Left ventricle myocardium inferior (tissue), 1 donor: ENCODE measurements around the gene C6orf163. TPM values are rescaled to one million over a fixed set of nuclear protein-coding genes. Genes with fewer than 3 reads are reported as not detected.

Experiments used
- DNase-seq: peaks from one replicate; pipeline ENCODE4 v3.0.0-alpha.2; 2020
- H3K27ac ChIP-seq: fragments of 200-600 bp; replicated peaks from 2 replicates; pipeline ENCODE4 v1.8.0; 2021
- H3K27me3 ChIP-seq: fragments of 200-600 bp; 2 replicates; pipeline ENCODE4 v1.8.0; 2021; ENCODE audit warnings: low read depth
- H3K36me3 ChIP-seq: fragments of 200-600 bp; 2 replicates; pipeline ENCODE4 v1.8.0; 2021
- H3K4me1 ChIP-seq: fragments of 200-600 bp; 2 replicates; pipeline ENCODE4 v1.8.0; 2021
- H3K4me3 ChIP-seq: fragments of 200-600 bp; 2 replicates; pipeline ENCODE4 v1.8.0; 2021; ENCODE audit warnings: mild to moderate bottlenecking, moderate library complexity
- H3K9me3 ChIP-seq: fragments of 200-600 bp; replicated peaks from 2 replicates; pipeline ENCODE4 v1.8.0; 2021
- intact Hi-C: fragments of 100-400 bp; cut with micrococcal nuclease; formaldehyde crosslinking; loops from one replicate; pipeline ENCODE4 v1.11.0; 2022
- total RNA-seq: library from RNA; stranded (reverse); fragmentation: NEBNext Ultra II Directional; extraction: Animal tissue kit (Norgen Biotek cat#: 25700); gene quantifications from one replicate; pipeline ENCODE4 v1.2.1, GENCODE V29; 2021
- TF ChIP-seq, protein P1 (sequence below): fragments of 200-600 bp; IDR thresholded peaks from 2 replicates; pipeline ENCODE4 v1.8.0; 2021; ENCODE audit warnings: antibody characterized with exemption, mild to moderate bottlenecking, borderline replicate concordance
- donor health status: DM: no; HTN: yes; CAD: no; lungs with severe emphysema.

C6orf163 gene
- total RNA-seq, 1 donor from 2014 or later = 1.6 TPM

- Histone ChIP-seq H3K27ac (peak overlapping the region; percentile 58), H3K36me3 (no peaks in the 10 kb centered on the region), H3K27me3 (no peaks in the 10 kb centered on the region), H3K4me1 (peaks cover 64% of the 10 kb centered on the region), H3K9me3 (no peaks in the 10 kb centered on the region), H3K4me3 (peak overlapping the region; percentile 3)
- DNase-seq = no peak
- intact Hi-C loops = no loop called here
- TF ChIP-seq, protein P1, sequence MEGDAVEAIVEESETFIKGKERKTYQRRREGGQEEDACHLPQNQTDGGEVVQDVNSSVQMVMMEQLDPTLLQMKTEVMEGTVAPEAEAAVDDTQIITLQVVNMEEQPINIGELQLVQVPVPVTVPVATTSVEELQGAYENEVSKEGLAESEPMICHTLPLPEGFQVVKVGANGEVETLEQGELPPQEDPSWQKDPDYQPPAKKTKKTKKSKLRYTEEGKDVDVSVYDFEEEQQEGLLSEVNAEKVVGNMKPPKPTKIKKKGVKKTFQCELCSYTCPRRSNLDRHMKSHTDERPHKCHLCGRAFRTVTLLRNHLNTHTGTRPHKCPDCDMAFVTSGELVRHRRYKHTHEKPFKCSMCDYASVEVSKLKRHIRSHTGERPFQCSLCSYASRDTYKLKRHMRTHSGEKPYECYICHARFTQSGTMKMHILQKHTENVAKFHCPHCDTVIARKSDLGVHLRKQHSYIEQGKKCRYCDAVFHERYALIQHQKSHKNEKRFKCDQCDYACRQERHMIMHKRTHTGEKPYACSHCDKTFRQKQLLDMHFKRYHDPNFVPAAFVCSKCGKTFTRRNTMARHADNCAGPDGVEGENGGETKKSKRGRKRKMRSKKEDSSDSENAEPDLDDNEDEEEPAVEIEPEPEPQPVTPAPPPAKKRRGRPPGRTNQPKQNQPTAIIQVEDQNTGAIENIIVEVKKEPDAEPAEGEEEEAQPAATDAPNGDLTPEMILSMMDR = no peak
Observed at GRCh38 chr6:87333591-87334181, 10.9 kb upstream of the C6orf163 start.

DNA sequence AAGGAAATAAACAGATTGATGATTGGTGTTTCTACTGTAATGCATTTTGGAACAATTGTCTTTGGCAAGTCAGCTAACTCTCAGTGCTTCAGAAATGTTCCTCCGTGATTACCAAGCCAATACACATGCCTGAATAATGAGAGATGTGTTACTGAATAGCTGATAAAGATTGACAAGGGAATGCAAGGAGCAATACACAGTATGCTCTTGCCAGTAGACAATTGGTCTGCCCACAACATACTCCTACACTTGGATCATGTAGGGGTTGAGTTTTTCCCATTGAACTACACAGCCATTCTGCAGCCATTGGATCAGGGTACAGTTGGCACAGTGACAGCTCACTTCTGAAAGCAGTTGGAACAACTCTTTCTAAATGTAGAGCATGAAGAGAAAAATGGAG is 9.9 kb upstream of the C6orf163 start:
- Histone ChIP-seq H3K9me3 (no peaks in the 10 kb centered on the region), H3K36me3 (no peaks in the 10 kb centered on the region), H3K27me3 (no peaks in the 10 kb centered on the region), H3K27ac (peak overlapping the region; percentile 58), H3K4me3 (peak overlapping the region; percentile 3), H3K4me1 (peaks cover 64% of the 10 kb centered on the region)
- no peak for DNase-seq
- TF ChIP-seq, protein P1 = no peak
- intact Hi-C loops = no loop called here

DNA sequence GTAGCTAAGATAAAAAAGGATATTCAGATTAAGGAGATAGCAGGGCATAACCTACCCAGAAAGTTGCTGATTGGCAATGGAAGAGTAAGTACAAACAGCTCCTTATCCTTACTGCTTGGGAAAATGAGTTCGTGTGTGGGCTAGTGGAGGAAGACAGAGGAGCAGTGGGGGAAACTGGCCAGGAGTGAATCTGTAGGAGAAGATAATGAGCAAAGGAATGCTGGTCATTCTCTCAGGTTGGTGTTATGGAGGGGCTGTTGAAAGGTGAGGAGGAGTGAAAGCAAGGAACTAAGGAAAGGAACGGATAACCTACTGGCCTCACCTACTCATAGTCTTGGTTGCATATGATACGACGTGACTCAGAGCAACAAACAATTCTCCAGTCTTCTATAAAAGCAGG is 8.2 kb upstream of the C6orf163 start:
- Histone ChIP-seq H3K36me3 (no peaks in the 10 kb centered on the region), H3K27ac (no peak overlapping the region), H3K4me1 (peaks cover 58% of the 10 kb centered on the region), H3K4me3 (no peak overlapping the region), H3K9me3 (no peaks in the 10 kb centered on the region), H3K27me3 (no peaks in the 10 kb centered on the region)
- intact Hi-C loops = no loop called here
- no peak for DNase-seq
- TF ChIP-seq, protein P1 = no peak

GRCh38 chr6:87340230-87340629 is 4.4 kb upstream of the C6orf163 start:
- H3K4me1 ChIP-seq = peaks cover 24% of the 10 kb centered on the region
- H3K27me3 ChIP-seq = no peaks in the 10 kb centered on the region
- no peak overlapping the region for H3K27ac ChIP-seq
- no peaks in the 10 kb centered on the region for H3K9me3 ChIP-seq
- peaks cover 7% of the 10 kb centered on the region for H3K36me3 ChIP-seq
- H3K4me3 ChIP-seq = no peak overlapping the region
- DNase-seq = no peak
- intact Hi-C loops = no loop called here
- TF ChIP-seq, protein P1 = no peak

- no peak overlapping the region for H3K4me3 ChIP-seq
- no peak for DNase-seq
- H3K27me3 ChIP-seq = no peaks in the 10 kb centered on the region
- H3K36me3 ChIP-seq = peaks cover 7% of the 10 kb centered on the region
- H3K4me1 ChIP-seq = peaks cover 20% of the 10 kb centered on the region
- no peaks in the 10 kb centered on the region for H3K9me3 ChIP-seq
- H3K27ac ChIP-seq = no peak overlapping the region
- intact Hi-C loops = no loop called here
- TF ChIP-seq, protein P1 = no peak
Observed at GRCh38 chr6:87341158-87341557, 3.5 kb upstream of the C6orf163 start.
